GM06990 (cell line): ENCODE measurements around the gene UBE2G1.

Source experiments
- DNase-seq: peaks from one replicate; pipeline ENCODE4 v3.0.0-alpha.2; 2011; ENCODE audit not compliant: insufficient read length; ENCODE audit errors: extremely low read depth
- H3K27me3 ChIP-seq: replicated peaks from 2 replicates; pipeline ENCODE4 v1.6.0; 2011; ENCODE audit warnings: low read length; ENCODE audit not compliant: control insufficient read depth, insufficient read depth
- H3K36me3 ChIP-seq: 2 replicates; pipeline ENCODE4 v1.5.1; 2011; ENCODE audit warnings: low read length; ENCODE audit not compliant: control insufficient read depth, insufficient read depth
- H3K4me3 ChIP-seq: replicated peaks from 2 replicates; pipeline ENCODE4 v1.5.1; 2011; ENCODE audit warnings: low read depth, mild to moderate bottlenecking, control low read depth, low read length
- TF ChIP-seq, protein P1 (sequence below): IDR thresholded peaks from 2 replicates; pipeline ENCODE4 v1.5.1; 2011; ENCODE audit warnings: low read length, control low read depth, mild to moderate bottlenecking, inconsistent platforms; ENCODE audit not compliant: insufficient read depth, poor library complexity, severe bottlenecking

Gene UBE2G1

DNA sequence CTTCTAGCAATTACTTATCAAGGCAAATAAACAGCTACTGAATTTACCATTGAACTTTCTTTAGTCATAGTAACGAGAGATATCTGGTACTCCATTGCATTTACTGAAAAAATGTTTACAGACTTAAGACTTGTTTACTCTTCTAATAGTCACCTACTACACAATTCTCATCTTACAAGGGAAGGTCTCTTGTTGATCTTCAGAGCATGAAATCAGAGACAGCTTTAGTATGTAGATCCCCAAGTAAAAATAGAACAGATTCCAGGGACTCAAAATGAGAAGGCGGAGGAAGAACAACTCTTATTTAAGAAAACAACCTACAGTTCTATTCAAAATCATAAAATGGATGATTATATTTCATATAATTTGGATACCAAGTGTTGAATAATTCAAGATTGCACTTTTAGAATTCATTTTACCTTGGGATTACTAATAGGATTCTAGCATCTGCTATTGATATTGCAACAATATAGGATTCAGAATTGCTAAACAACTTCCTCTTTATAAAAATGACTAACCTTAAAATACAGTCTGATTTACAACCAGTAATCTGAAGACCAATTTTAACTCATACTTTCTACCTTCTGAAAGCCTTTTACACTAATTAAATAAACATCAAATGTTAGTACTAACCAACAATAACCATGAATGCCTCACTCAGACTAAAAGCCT, 20.8 kb downstream of the UBE2G1 start:
- TF ChIP-seq, protein P1, sequence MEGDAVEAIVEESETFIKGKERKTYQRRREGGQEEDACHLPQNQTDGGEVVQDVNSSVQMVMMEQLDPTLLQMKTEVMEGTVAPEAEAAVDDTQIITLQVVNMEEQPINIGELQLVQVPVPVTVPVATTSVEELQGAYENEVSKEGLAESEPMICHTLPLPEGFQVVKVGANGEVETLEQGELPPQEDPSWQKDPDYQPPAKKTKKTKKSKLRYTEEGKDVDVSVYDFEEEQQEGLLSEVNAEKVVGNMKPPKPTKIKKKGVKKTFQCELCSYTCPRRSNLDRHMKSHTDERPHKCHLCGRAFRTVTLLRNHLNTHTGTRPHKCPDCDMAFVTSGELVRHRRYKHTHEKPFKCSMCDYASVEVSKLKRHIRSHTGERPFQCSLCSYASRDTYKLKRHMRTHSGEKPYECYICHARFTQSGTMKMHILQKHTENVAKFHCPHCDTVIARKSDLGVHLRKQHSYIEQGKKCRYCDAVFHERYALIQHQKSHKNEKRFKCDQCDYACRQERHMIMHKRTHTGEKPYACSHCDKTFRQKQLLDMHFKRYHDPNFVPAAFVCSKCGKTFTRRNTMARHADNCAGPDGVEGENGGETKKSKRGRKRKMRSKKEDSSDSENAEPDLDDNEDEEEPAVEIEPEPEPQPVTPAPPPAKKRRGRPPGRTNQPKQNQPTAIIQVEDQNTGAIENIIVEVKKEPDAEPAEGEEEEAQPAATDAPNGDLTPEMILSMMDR, result no peak
- DNase-seq, result no peak
- H3K4me3 ChIP-seq, result no peak overlapping the region
- H3K36me3 ChIP-seq, result no peaks in the 10 kb centered on the region
- H3K27me3 ChIP-seq, result no peaks in the 10 kb centered on the region

DNA sequence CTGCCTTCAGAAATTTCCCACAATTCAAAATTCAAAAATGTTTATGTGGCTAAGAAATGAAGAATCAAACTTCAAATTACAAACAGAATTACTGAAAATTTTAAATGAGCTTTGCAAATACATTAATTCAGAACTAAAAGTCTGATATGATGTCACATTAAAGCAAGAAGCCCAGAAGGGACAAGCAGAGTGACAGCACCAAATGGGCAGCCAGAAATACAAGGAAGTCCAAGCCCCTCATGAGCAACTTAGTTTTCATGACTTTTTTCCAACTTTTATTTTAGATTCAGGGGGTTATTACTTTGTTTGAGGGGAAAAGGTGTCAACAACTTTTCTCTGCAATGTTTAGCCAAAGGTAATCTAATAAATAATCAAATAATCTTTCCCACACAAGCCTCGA, 21.5 kb downstream of the UBE2G1 start:
- Histone ChIP-seq H3K27me3 (no peaks in the 10 kb centered on the region), H3K4me3 (no peak overlapping the region), H3K36me3 (no peaks in the 10 kb centered on the region; the same call in 1 of the 2 replicates)
- TF ChIP-seq, protein P1, result no peak
- no peak for DNase-seq

DNA sequence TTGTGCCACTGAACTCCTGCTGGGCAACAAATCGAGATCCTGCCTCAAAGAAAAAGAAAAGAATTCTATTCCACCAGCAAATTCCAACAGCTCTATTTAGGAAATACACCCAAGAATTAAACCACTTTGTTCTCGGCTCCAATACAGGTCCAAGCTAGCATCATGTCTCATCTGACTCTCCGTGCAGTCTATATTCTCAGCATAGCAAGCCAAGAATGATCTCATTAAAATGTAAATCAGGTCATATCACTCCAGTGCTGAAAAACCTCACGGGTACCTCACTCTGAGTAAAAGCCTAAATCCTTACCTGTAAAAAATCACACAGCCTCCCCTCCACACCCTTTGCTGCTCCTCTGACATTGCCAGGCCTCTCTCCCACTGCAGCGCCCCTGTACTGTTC, 23.9 kb downstream of the UBE2G1 start:
- Histone ChIP-seq H3K27me3 (no peaks in the 10 kb centered on the region), H3K4me3 (no peak overlapping the region), H3K36me3 (no peaks in the 10 kb centered on the region; the same call in 1 of the 2 replicates)
- TF ChIP-seq, protein P1, result no peak
- DNase-seq, result no peak

DNA sequence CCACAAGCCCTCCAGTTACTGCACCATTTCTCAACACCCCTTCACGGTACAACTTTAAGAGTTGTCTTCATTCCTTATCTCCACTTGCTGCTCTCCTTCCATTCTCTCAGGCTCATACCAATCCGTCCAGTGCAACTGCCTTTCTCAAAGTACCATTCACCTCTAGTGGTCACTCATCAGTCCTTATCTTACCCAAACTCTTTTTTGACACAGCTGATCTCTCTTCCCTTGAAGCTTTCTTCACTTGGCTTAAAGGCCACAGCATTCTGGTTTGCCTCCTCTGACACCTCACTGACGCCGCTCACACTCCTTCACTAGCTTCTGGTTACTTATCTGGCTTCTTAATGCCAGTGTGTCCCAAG, 24.9 kb downstream of the UBE2G1 start:
- Histone ChIP-seq H3K4me3 (no peak overlapping the region; the same call in 1 of the 2 replicates), H3K27me3 (no peaks in the 10 kb centered on the region), H3K36me3 (no peaks in the 10 kb centered on the region; the same call in 1 of the 2 replicates)
- DNase-seq, result no peak
- TF ChIP-seq, protein P1, result no peak

DNA sequence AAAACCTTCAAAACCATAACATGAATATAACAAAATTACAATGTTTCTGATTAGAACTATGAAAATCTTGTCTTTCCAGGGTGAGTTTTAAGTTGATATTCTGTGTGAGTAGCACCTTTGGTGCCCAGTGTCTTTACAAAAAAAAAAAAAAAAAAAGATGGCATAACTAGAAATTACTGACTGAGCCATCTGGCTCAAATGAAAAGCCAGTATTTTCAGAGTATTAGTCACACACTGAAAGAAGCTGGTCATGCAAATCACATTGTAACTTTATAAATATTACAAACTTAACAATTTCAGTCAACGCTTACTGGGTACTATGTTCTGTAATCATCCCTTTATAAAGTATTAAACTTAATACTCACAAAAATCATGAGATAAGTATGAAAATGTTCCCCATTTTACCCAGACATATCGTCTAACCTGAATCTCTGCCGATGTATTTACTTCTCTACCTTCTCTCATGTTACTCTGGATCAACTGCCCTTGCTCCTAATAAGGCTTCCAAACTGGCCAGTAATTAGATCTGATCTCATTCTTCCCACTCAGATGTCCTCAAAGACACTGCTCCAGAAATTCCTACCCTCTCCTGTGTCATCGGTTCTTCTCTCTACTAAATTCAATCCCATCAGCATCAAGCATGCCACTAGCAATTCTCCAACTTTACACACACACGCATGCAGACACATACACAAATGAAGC, 25.4 kb downstream of the UBE2G1 start:
- Histone ChIP-seq H3K27me3 (no peaks in the 10 kb centered on the region), H3K4me3 (no peak overlapping the region; the same call in none of the 2 replicates), H3K36me3 (no peaks in the 10 kb centered on the region; the same call in 1 of the 2 replicates)
- peak; percentile 50 for DNase-seq
- TF ChIP-seq, protein P1, result no peak
